GM18511 (cell line): ENCODE data around the gene STARD7.
"Not testable (repeated sequence)": the region's sequence is repeated elsewhere in the genome, so short reads cannot be mapped to it uniquely, and the experiment has no call there.

Experiments
- ATAC-seq: cut with Tn5 transposase; IDR thresholded peaks from one replicate; pipeline ENCODE4 v1.9.1; 2021; ENCODE audit warnings: mild to moderate bottlenecking, moderate library complexity; ENCODE audit not compliant: unreplicated experiment

Gene STARD7

DNA sequence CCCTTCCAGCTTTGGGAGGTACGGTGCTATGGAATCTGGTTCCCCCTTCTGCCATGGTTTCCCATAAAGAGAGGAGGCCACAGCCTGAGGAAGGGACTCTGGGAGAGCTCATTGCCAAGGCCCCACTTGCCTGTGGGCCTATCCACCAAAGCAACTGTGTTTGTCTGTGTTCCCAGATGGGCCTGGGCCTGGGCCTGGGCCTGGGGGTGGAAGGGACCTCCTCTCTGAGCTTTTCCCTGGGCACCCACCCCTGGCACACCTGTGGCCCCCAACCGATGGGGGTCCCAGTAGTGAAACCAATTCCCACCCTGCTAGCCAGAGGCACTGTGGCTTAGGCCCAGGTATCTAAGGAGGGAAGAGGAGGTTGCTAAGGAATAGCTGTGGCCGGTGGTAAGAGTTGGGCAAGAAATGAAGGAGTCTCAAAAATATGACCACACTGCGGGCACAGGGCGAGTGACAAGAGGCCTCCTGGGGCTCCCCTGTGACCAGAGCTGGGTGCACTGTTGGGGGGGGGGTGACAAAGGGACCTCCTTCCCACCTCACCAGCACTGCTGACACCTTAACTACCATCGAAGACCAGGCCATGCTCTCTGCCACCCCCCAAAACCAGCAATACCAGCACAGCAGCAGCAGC lies 58.5 kb downstream of the STARD7 start:
- no peak for ATAC-seq

DNA sequence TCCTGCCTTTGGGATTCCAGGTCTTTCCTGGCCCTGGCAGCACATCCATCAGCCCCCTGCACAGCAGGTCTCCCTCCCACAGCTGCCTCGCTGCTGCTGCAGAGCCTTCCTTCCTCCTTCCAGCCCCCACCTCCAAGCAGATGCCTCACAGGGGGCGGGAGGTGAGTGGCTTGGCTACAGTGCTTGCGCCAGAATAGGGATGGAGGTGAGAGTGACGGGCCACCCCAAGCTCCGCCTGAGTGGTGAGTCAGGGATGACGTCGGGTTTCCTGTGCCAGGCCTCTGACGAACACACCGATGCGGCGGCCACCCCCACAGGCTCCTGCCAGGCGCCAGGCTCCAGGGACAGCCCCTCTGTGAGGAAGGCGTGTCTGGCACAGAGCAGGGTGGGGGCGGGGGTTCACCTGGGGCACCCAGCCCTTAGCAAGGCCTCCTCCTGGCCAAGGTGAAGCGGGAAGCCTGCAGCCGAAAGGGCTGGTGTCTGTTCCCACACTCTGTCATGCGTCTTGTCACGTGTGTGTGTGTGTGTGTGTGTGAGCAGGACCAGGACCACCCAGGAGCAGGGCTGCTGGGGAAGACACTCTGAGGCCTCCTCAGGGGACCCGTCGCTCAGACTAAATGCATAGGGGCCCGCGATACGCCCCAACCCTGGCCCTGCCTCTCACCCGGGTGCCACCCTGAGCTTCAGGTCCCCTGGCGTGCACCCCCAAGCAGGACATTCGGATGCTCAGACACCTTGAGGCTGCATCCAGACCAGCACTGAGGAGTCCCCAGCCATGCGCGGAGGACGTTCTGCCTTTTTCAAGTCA lies 60.0 kb downstream of the STARD7 start:
- ATAC-seq = peak; percentile 46

DNA sequence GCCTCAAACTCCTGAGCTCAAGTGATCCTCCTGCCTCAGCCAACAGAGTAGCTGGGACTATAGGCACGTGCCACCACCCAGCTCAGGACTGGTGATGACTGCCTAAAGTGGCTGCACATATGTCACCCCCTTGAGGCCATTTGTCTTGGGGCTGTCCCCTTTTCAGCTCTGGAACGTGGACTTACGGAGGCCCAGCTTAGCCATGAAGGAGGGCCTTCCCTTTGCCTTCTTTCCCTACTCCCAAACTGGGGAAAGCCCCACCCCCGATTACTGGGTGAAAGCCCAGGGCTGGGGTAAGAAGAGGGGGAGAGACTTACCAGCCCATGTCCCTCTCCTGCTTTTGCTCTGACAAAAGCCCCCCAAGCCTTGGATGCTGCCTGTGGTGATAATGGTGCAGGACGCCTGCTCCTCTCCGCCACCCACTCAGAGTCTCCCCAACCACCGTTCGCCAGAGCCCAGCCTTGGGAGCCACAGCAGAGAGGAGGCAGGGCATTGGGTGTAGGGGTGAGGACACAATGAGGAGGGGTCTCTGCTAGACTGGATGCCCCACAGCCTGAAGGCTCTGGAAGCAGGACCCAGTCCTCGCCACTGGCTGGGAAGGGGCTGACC lies 60.9 kb downstream of the STARD7 start:
- ATAC-seq = no peak

DNA sequence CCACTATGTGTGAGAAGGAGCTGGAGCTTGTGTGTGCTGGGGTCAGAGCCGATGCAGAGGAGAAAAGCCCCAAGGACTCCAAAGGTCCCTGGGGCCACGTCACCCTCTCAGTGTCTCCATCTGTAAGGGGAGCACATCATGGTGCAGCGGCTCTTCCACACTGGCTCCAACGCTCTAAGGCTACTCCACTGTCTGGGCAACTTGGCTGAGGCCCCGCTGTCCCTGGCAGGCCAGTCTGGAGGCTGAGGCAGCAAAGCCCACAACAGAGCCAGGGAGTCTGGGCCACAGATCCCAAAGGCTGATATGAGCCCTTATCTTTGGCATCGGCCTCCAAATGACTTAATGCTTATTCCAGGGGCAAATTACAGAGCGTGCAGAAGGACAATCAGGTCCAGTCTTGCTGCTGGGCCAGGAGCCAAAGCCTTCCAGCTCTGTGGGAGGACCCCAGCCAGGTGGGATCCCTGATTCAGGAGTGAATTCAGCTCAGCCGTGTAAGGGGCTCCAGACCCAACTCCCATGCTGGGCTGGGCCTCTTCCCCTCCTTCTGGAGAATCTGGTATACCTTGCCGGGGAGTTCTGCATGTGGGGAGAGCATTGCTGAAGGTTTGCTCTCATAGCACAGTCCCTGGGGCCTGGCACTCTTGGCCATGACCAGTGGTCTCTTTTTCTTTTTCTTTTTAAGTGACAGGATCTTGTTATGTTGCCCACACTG lies 61.6 kb downstream of the STARD7 start:
- no peak for ATAC-seq

DNA sequence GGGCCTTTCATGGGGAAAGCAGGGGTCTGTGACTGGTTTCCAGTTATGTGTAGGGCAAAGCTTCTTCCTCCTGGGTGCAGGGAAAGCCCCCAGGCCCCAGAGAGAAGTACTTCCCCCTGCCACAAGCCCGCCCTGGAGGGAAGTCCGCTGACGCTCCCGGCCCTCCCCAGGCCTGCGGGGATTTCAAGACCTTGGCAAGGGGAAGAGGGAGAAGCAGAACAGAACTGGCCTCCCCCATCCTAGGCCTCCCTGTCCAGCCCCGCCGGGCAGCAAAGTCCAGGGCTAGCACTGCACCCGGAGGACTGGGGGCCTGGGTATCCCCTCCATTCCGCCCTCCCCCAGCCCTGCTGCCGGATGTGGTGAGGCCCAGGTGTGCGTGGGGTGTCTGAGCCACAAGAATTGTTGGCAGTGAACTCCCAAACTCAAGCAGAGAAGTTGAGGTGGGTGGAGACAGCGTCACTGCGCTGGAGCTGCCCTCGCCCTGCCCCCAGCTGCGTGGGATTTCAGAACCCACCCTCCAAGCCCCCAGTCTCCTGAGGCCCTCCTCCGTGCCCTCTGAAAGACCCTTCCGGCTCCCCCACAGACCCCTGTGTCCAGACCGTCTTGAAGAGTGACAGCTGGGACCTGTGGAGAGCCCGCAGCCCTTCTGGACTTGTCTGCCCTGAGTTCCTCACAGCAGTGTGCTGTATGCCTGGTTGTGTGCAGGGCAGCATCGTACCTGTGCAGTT lies 62.3 kb downstream of the STARD7 start:
- ATAC-seq = peak; percentile 39

DNA sequence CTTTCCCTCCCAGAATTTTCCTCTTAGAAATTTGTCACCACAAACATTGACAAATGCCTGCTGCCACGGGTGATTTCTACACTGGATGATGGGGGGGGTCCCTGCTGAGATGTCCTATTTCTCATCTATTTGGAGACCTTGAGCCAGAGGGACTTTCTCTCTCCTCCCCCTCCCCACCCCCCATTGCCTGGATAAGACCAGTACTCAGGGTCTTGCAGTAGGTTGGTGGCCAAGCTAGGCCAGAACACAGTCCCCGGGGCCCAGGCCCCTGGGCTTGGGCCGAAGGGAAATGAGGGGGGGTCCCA lies 62.8 kb downstream of the STARD7 start:
- ATAC-seq = no peak

DNA sequence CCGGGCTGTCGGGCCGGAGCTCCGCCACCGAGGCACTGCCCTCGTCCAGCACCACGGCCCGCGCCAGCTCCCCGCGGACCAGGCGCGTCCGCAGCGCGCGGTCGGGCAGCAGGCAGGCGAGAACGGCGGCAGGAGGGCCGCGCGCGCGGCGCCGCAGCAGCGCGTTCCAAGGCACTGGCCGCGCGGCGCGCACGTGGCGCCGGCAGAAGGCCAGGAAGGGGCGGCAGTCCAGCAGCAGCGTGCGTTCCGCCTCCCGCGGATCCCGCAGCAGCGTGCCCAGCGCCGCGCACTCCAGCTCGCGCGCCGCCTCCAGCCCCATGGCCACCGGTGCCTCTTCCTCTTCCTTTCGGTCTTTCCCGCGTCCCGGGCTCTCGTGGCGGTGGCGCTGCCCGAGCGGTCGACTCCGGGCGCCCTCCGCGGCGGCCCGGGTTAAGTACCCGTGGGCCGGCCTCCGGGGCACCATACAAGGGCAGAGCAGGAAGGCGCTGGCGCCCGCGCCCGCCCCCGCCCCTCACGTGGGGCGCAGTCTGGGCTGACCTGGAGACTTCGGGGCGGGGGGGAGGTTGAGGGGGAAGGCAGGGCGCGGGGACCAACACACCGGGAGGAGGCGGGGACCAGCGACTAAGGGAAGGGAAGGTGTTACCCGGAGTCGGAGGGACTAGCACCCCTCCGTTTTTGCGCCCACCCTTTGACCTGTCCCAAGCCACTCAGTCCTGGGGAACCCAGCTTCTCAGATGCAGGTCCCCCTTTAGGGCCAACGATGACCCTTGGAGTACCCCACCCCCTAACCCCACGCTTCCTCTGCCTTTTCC lies 63.4 kb downstream of the STARD7 start, which contains the start of gene DUSP2:
TSS of gene DUSP2 (minus strand) at position 405 of the 812 bp plus-strand sequence. CDS start at position 319, 86 bp downstream.
- ATAC-seq = peak; percentile 53

DNA sequence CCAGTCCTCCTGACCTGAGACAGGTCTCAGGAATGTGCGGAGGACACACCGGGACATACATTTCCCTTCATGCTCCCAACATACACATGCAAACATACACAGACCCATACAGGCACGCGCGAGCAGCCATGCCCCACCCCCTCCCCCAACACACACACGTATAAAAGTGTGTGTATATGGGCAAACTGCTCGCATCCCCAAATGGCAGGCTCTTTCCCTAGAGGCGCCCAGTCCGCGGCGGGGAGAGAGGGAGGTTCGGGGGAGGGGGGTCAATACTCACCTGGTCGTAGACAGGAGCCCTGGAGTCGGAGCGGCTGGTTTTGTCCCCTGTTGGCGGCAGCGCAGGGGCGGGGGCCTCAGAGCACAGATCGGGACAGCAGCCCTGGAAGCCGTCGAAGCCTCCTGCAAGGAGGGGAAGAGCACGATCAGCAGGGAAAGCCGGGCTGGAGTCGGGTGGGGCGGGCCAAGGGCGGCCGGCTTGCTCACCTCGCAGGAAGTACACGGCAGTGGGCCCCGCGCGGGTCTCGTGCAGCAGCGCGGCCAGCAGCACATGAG lies 64.1 kb downstream of the STARD7 start:
- no peak for ATAC-seq

DNA sequence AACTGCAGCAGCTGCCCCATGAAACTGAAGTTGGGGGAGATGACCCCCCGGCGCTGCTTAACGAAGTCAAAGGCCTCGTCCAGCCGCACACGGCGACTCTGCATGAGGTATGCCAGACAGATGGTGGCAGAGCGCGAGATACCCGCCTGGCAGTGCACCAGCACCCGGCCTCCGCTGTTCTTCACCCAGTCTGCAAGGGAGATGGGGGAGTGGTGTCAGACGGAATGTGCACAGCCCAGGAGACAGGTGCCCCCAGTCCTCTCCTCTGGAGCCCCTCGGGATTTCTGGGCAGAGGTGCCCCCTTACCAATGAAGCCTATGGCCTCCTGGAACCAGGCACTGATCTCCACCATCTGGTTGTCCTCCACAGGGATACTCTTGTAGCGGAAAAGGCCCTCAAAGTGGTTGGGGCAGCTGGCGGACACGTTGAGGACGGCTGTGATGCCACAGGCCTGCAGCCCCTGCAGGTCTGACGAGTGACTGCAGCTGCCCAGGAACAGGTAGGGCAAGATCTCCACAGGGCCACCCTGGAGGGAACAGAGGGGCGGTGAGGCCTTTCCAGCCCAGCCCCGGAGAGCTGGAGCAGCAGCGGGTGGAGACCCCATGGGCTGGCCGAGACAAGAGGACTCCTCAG lies 64.7 kb downstream of the STARD7 start:
- no peak for ATAC-seq

DNA sequence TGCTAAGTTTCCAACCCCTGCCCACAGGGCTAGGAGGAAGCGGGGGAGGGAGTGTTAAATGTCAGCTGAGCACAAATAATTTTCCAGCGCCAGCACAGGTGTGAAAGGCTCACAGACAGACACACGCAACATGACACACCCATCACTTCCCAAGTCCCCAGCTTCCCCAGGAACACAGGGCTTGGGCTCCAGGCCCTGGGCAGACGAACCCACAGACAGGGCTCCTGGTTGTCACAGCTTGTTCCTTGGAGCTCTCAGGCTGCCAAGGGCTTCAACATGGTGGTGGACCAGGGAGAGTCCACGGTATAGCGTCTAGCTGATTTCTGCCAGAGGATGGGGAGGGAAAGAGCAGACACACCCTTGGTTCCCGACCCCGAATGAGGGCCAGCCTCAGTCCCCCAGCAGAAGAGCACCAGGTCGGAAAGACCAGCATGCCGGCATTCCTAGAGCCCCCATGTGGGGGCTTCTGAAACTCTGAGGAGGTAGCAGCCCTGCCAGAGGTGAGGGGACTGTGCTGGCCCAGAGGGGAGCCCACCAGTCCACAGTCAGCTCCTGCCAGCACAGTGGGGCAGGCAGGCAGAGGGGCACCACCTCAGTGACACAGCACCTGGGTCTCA lies 65.3 kb downstream of the STARD7 start:
- no peak for ATAC-seq

DNA sequence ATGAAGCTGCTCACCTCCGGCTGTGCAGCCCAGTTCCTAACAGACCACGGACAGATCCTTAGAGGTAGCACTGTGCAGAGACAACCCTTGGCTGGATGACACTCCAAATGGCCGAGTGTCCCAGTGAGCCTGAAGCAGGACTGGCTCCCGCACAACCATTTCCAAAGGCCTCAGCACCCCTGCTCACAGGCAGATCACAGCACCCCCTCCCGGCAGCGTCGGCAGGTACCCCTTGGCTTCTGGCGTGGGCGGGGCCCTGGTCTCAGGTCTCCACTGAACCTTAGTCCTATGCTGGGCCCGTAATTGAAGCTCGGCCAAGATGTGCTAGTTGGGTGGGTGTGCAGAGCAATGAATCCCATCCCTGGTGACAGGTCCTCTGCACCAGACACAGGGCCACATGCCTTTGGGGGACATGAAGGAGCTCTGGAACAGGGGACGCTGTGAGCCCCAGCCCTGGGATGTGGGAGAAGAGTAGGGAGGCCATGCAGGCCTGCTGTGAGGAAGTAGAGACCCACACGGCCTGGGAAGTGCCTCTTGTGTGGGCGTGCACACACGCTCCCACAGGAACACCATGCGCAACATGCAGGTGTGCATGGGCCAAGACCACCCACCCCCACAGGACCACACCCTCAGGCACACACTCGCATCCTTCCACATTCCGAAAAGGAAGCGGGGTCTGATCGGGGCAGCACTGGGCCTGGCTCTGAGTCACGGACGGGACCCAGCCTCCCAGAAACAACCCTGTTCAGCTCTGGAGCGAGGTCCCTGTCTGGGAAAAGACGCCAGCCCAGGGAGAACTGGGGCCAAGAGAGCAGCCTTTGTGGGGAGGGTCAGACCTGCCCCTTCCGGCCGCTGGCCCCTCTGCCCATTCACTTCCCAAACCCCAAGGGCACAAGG lies 66.2 kb downstream of the STARD7 start:
- ATAC-seq = no peak

DNA sequence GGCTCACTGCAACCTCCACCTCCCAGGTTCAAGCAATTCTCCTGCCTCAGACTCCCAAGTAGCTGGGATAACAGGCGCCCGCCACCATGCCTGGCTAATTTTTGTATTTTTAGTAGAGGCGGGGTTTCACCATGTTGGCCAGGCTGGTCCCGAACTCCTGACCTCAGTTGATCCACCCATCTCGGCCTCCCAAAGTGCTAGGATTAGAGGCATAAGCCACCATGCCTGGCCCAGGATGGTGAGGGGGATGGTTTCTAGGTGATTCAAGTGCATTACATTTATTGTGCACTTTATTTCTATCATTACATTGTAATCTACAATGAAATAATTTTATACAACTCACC lies 67.0 kb downstream of the STARD7 start:
- ATAC-seq = not testable (repeated sequence)

DNA sequence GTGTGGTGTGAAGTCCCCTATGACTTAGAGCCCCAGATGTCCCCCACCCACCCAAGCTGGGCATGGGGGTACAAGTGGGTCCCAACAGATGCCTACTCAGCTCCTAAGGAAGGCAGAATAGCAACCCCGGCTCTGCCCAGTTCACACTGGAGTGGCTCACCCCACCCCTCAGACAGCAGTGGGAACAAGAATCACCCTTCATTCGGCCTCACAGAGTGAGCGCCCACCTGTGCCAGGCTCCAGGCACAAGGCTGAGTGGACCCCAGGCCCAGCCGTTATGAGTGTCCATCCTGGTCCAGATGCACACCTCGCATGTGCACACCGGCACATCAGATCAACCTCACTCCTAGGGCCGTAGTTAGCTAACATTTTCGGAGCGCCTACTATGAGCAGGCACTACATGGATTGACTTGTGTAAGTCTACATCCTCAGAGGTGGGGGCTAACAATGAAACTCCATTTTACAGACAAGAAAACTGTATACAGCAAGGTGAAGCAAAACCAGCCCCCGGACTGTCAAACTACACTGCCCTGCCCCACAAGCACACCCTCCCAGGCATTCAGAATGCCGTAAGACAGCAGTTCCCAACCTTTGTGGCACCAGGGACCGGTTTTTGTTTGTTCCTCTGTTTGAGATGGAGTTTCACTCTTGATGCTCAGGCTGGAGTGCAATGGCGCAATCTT lies 67.5 kb downstream of the STARD7 start:
- no peak for ATAC-seq

DNA sequence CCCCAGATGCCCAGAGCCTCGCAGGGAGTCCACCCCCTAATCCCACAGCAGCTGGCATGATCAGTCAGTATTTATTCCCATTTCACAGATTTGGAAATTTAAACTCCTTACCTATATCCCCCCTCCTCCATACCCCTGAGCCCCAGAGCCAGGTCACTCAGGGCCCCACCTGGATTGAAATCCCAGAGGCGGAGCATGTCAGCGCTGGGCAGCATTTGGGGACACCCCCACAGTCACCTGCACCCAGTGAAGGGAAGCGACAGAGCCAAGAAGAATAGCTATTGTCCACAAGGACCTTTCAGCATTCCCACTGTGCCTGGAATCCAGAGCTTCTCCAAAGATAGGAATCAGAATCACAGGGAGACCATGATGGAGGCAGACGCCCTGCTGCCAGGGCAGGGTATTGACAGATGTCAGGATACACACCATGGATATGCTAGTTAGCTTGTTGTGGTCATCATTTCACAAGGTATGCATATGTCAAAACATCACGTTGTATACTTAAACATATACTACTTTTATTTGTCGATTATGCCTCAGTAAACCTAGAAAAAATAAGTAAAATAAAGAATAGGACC lies 69.4 kb downstream of the STARD7 start:
- ATAC-seq = no peak

DNA sequence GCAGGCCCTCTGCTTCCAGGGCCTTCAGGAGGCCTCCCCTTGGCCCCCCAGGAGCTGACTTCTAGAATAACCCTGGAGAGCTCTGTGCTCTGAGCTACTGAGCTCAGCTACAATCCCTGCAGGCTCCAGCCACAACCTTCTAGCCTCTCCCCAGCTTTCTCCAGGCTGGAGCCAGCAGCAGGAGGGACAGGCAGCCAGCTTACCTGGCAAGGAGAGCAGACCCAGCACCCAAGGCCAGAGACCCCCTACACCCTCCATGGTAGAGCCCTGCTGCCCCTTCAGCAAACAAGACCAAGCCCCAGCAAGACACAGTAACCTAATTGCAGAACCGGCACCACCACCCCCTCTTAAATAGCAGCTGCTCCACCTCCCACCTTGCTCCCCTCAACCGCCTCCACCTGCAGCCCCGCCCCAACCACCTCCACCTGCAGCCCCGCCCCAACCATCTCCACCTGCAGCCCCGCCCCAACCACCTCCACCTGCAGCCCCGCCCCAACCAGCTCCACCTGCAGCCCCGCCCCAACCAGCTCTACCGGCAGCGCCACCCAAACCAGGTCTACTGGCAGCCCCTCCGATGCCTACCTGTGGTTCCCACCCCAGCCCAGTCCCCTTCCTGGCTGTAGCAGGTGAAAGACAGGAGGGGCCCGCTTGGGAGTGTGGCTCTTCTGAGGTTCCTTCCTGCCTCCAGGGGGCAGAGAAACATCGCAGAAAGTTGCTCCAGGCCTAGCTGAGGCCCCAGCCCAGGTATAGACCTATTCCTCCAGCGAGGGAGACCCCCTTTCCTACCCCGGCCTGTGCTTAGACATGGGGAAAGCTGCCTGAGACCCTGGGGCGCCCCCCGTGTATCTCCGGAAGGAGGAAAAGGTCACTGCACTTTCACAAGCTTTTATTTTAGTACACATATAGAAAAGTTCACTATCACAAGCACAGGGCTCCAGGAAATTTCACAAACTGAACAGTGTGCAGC lies 70.2 kb downstream of the STARD7 start, which contains the start of gene ASTL:
TSS of gene ASTL (minus strand) at position 324 of the 967 bp plus-strand sequence. CDS start at position 258, 66 bp downstream.
- no peak for ATAC-seq
